ENCODE data around the gene PTPRR. TPM values are rescaled to one million over a fixed set of nuclear protein-coding genes. Genes with fewer than 3 reads are reported as not detected.
A peak's percentile ranks its signal among the peaks of the same experiment; 100 is the strongest.

PTPRR gene
- total and polyA plus RNA-seq, 10 donors: 0.41 to 2.7 (median 1.5) TPM

GRCh38 chr12:70648191-70648590 is 272.3 kb downstream of the PTPRR start:
- Histone ChIP-seq H3K4me3 (no peak overlapping the region), H3K27me3 (replicated peaks in 1 of 7) (peaks cover 0 to 6% (median 0%) of the 10 kb centered on the region in 7 donors), H3K27ac (peak overlapping the region in 4 of 8 donors; percentile 22 to 76 (median 64)), H3K9me3 (no peaks in the 10 kb centered on the region), H3K36me3 (no peaks in the 10 kb centered on the region), H3K4me1 (peaks cover 4 to 40% (median 10%) of the 10 kb centered on the region in 6 donors)
- intact Hi-C loops (cut with DNase I; ENCODE audit: low total_unique reads): no loop called here
- TF ChIP-seq POLR2AphosphoS5 (IDR thresholded peaks at IDR 0.05): no peak
- no peak for TF ChIP-seq CTCF (IDR thresholded peaks at IDR 0.05 in 8 of 11, conservative IDR thresholded peaks at IDR 0.05 in 3 of 11)
- no peak for TF ChIP-seq POLR2A (IDR thresholded peaks at IDR 0.05)
- 80 to 95% (median 90%) methylated on average over 2 of the region's 2 CpGs for WGBS, 5 donors
- no peak for DNase-seq

- 58 to 69% (median 68%) methylated on average over 1 of the region's 1 CpG for WGBS, 5 donors
- DNase-seq: no peak
- TF ChIP-seq POLR2A (IDR thresholded peaks at IDR 0.05) (no peak), CTCF (IDR thresholded peaks at IDR 0.05 in 8 of 11, conservative IDR thresholded peaks at IDR 0.05 in 3 of 11) (no peak), POLR2AphosphoS5 (IDR thresholded peaks at IDR 0.05) (no peak)
- peaks cover 0 to 6% (median 0%) of the 10 kb centered on the region in 7 donors for H3K27me3 ChIP-seq (replicated peaks in 1 of 7)
- no peaks in the 10 kb centered on the region for H3K9me3 ChIP-seq
- H3K27ac ChIP-seq: peak overlapping the region in 7 of 8 donors; percentile 45 to 76 (median 72)
- intact Hi-C loops (cut with DNase I; ENCODE audit: low total_unique reads): no loop called here
- no peak overlapping the region for H3K4me3 ChIP-seq
- H3K36me3 ChIP-seq: no peaks in the 10 kb centered on the region
- H3K4me1 ChIP-seq: peaks cover 4 to 40% (median 10%) of the 10 kb centered on the region in 6 donors
Measured at GRCh38 chr12:70646850-70647249, 273.7 kb downstream of the PTPRR start.

- Histone ChIP-seq H3K4me3 (no peak overlapping the region), H3K36me3 (no peaks in the 10 kb centered on the region), H3K9me3 (no peaks in the 10 kb centered on the region), H3K4me1 (peaks cover 4 to 40% (median 10%) of the 10 kb centered on the region in 6 donors), H3K27me3 (replicated peaks in 1 of 7) (peaks cover 0 to 6% (median 0%) of the 10 kb centered on the region in 7 donors), H3K27ac (peak overlapping the region; percentile 51 to 76 (median 74))
- TF ChIP-seq POLR2AphosphoS5 (IDR thresholded peaks at IDR 0.05): peak in 1 of 3 donors; percentile 70
- TF ChIP-seq CTCF (IDR thresholded peaks at IDR 0.05 in 8 of 11, conservative IDR thresholded peaks at IDR 0.05 in 3 of 11): no peak
- peak; percentile 82 for DNase-seq
- WGBS, 5 donors: 19 to 30% (median 24%) methylated on average over 10 of the region's 10 CpGs
- intact Hi-C loops (cut with DNase I; ENCODE audit: low total_unique reads): no loop called here
Measured at GRCh38 chr12:70645494-70646317, 274.8 kb downstream of the PTPRR start.

- peaks cover 4 to 40% (median 10%) of the 10 kb centered on the region in 6 donors for H3K4me1 ChIP-seq
- WGBS, 5 donors: 70 to 93% (median 86%) methylated on average over 2 of the region's 2 CpGs
- no peaks in the 10 kb centered on the region for H3K9me3 ChIP-seq
- peak overlapping the region in 6 of 8 donors; percentile 45 to 76 (median 72) for H3K27ac ChIP-seq
- intact Hi-C loops (cut with DNase I; ENCODE audit: low total_unique reads): no loop called here
- no peaks in the 10 kb centered on the region for H3K36me3 ChIP-seq
- TF ChIP-seq CTCF (IDR thresholded peaks at IDR 0.05 in 8 of 11, conservative IDR thresholded peaks at IDR 0.05 in 3 of 11) (no peak), POLR2A (IDR thresholded peaks at IDR 0.05) (no peak), POLR2AphosphoS5 (IDR thresholded peaks at IDR 0.05) (no peak)
- no peak for DNase-seq
- H3K27me3 ChIP-seq (replicated peaks in 1 of 7): peaks cover 0 to 6% (median 0%) of the 10 kb centered on the region in 7 donors
- H3K4me3 ChIP-seq: no peak overlapping the region
Measured at GRCh38 chr12:70644861-70645260, 275.7 kb downstream of the PTPRR start.
